IPS-NIHi7 (cell line): ENCODE results near the gene LSM12.

Experiments used
- DNase-seq: peaks from one replicate; pipeline ENCODE4 v3.0.0; 2012; ENCODE audit warnings: mixed read lengths; ENCODE audit errors: extremely low spot score

LSM12 gene

DNA sequence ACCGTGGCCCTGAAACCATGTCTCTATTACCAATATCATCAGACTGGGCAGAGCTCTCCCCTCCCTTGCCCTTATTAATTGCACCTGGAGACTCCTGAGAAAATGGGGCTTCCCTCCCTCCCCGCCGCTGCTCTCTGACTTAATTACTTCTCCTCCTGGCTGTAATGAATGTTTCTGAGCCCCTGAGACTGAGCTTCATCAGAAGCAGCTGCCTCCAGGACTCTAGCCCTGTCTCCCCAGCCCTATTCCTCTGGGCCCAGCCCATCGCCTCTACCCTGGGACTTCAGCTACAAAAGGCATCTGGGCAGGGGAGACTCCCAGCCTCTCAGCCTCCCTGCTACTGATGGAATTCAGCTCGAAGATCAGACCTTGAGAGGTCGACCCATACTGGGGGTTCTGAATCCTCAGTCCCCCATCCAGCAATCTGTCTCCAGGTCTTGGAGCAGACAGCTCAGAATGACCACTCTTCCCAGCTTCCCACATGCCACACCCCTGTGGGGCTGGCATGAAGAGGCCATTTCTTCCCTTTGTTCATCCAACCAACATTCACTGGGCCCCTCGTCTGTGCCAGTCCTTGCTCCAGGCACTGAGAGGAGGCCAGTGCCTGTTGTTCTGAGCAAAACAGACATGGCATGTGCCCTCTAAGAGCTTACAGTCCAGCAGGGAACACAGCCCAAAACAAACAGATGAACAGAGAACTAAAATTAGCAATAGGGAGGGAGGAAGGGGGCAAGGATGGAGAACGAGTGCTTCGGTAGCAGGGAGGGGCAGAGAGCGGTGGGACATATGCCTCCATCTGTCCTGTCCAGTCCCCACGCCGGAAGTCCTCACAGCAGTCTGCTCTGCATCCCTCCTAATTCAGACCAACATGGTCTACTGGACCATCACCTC is 79.1 kb downstream of the LSM12 start:
- peak; percentile 4 for DNase-seq

DNA sequence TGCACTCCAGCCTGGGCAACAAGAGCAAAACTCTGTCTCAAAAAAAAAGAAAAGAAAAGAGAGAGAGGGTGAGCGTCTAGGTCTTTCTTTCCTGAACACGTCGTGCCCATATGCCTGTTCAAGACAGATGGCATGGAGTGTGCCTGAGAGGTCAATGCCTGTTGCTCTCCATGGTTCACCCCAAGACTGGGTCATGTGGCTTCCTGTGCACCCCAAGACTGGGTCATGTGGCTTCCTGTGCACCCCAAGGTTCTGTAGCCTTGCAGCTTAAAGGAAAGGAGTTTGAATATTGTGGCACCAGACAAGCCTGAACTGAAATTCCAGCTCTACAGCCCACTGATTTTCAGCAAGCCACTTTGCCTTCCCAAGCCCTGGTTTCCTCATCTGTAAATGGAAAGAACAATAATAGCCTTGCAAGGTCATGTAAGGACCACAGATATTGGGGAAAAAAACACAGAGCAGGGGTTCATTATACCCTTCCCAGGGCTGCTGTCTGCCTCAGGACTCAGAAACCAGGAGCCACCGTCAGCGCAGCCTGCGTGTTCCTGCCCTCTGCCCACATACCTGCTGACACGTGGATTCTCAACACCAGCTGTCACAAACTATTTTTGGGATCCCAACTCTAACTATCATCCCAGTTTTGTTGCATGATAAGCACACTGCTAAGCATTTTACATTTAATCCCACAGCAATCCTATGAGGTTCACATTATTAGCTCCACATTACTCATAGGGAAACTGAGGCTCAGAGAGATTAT is 80.1 kb downstream of the LSM12 start:
- DNase-seq = peak; percentile 3

DNA sequence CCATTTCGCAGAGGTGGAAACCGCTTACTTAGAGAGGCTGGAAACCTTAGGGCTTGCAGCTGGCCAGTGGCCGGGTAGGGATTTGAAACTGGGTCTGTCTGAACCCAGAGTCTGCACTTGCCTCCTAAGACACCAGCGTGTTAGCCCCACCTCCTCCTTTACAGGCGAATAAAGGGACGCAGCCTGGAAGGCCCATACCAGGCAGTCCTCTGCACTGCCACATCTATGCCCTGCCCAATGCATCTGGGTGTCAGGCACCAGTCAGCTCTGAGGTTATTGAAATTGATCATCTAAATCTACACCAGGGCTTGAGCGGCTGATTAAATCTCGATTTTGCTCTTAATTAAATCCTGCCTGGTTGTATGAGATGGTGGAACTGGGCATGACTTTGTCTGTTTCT is 82.0 kb downstream of the LSM12 start:
- peak; percentile 26 for DNase-seq
